ENCODE data around the gene PARVA.

Gene PARVA

DNA sequence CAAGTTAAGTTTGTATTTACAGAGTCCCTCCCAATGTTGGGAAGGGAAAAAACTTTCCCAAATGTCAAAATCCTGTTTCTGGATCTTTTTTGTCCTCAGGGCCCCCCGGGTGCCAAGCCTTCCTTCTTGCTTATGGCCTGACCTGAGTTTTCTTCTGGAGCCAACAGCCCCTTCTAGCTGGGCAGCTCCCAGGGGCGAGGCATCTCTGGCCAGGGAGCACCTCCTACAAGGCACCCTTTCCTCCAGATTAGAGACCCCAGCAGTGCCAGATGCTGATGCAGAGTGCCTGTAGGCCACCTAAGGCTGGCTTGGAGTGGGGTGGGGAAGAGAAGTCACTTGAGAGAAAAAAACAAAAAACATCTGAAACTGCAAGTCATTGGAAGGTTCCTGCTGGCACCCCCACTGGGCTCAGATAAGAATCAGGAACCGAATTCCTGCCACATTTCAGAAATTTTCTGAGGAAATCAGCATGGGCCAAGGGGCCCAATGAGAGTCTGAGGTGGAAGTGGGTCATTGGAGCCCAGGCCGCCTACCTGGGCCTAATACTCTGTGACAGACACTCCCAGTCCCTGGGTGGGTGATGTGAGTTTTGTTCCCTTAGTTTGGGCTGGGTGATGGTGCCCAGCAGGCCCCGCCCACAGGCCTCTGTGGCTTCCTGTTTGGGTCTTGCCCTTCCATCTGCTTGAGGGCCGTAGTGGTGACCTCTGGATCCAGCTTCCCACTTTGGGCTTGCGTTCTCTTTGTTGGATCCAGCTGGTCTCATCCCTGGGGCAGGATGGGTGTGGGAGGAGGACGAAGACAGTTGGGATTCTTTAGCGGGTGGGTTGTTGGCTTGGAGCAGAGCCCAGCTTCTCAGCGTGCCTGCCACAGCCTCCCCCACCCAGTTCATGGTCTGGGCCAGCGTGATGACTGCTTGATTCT lies 40.6 kb downstream of the PARVA start:
- DNase-seq (ENCODE audit: low read depth): no peak
- no peak overlapping the region for H3K4me3 ChIP-seq (ENCODE audit: low read depth, low read length)
- TF ChIP-seq, protein P1, sequence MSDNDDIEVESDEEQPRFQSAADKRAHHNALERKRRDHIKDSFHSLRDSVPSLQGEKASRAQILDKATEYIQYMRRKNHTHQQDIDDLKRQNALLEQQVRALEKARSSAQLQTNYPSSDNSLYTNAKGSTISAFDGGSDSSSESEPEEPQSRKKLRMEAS (IDR thresholded peaks at IDR 0.05; ENCODE audit: low read depth, low read length): no peak
- TF ChIP-seq MYC (IDR thresholded peaks at IDR 0.05; ENCODE audit: low read depth, low read length): no peak
- TF ChIP-seq, protein P2, sequence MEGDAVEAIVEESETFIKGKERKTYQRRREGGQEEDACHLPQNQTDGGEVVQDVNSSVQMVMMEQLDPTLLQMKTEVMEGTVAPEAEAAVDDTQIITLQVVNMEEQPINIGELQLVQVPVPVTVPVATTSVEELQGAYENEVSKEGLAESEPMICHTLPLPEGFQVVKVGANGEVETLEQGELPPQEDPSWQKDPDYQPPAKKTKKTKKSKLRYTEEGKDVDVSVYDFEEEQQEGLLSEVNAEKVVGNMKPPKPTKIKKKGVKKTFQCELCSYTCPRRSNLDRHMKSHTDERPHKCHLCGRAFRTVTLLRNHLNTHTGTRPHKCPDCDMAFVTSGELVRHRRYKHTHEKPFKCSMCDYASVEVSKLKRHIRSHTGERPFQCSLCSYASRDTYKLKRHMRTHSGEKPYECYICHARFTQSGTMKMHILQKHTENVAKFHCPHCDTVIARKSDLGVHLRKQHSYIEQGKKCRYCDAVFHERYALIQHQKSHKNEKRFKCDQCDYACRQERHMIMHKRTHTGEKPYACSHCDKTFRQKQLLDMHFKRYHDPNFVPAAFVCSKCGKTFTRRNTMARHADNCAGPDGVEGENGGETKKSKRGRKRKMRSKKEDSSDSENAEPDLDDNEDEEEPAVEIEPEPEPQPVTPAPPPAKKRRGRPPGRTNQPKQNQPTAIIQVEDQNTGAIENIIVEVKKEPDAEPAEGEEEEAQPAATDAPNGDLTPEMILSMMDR (IDR thresholded peaks at IDR 0.05; ENCODE audit: low read depth, low read length): no peak
- TF ChIP-seq POLR2A (IDR thresholded peaks at IDR 0.05; ENCODE audit: extremely low read depth, insufficient read length): no peak

DNA sequence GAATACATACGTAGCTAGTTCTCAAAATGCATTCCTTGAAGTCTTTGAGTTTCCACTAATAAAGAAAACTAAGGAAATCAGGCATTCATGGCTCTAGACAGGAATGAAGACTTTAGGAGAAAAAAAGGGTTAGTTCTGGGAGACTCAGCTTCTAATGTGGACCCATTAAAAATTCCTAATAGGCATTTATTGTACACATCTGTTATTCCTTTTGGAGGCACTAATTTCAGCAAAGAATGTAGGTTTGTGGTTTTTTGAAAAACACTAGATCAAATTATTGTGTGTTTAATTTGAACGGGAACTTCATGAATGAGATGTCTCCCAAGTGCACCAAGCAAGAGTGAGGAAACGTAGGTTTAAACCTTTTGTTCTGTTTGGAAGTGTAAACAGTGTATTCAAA lies 42.7 kb downstream of the PARVA start:
- DNase-seq (ENCODE audit: low read depth): no peak
- no peak overlapping the region for H3K4me3 ChIP-seq (ENCODE audit: low read depth, low read length)
- TF ChIP-seq, protein P1 (IDR thresholded peaks at IDR 0.05; ENCODE audit: low read depth, low read length): no peak
- no peak for TF ChIP-seq MYC (IDR thresholded peaks at IDR 0.05; ENCODE audit: low read depth, low read length)
- TF ChIP-seq, protein P2 (IDR thresholded peaks at IDR 0.05; ENCODE audit: low read depth, low read length): no peak
- no peak for TF ChIP-seq POLR2A (IDR thresholded peaks at IDR 0.05; ENCODE audit: extremely low read depth, insufficient read length)

DNA sequence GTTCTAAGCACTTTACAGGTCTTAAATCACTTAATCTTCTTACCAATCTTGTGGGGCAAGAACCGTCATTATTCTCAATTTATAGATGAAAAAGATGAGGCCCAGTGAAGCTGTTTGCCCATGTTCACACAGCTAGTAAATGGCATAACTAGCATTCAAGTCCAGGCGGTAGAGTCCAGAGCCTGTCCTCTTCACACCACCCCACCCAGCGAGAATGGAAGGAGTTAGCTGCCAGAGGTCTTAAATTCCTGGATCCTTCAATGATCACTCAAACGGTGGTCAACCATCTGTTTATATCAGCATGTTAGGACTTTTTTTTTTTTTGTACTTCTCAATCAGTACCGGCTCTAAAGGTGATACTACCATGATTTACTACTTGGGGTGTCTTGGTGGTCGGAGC lies 43.3 kb downstream of the PARVA start:
- DNase-seq (ENCODE audit: low read depth): no peak
- H3K4me3 ChIP-seq (ENCODE audit: low read depth, low read length): no peak overlapping the region
- TF ChIP-seq, protein P1 (IDR thresholded peaks at IDR 0.05; ENCODE audit: low read depth, low read length): no peak
- TF ChIP-seq, protein P2 (IDR thresholded peaks at IDR 0.05; ENCODE audit: low read depth, low read length): no peak
- TF ChIP-seq MYC (IDR thresholded peaks at IDR 0.05; ENCODE audit: low read depth, low read length) (no peak), POLR2A (IDR thresholded peaks at IDR 0.05; ENCODE audit: extremely low read depth, insufficient read length) (no peak)

DNA sequence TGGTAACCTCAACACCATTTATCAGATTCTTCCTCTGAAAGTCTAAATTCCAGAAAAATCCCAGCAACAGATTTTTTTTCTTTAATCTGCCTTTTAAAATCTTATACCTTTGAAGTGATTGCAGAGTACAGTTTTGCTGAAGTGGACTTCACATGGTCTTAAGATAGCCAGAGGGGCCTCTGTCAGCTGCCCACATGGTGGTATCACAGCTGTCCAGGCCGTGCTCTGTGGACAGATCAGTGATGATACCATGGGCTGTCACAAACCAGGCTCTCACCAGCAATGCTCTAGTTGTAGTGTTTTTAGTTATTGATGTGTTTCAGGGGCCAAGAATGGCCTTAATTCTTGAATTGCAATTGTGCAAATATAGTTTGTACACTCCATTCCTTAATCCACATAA lies 44.0 kb downstream of the PARVA start:
- DNase-seq (ENCODE audit: low read depth): no peak
- TF ChIP-seq, protein P1 (IDR thresholded peaks at IDR 0.05; ENCODE audit: low read depth, low read length): no peak
- TF ChIP-seq, protein P2 (IDR thresholded peaks at IDR 0.05; ENCODE audit: low read depth, low read length): no peak
- TF ChIP-seq POLR2A (IDR thresholded peaks at IDR 0.05; ENCODE audit: extremely low read depth, insufficient read length) (no peak), MYC (IDR thresholded peaks at IDR 0.05; ENCODE audit: low read depth, low read length) (no peak)
- no peak overlapping the region for H3K4me3 ChIP-seq (ENCODE audit: low read depth, low read length)

DNA sequence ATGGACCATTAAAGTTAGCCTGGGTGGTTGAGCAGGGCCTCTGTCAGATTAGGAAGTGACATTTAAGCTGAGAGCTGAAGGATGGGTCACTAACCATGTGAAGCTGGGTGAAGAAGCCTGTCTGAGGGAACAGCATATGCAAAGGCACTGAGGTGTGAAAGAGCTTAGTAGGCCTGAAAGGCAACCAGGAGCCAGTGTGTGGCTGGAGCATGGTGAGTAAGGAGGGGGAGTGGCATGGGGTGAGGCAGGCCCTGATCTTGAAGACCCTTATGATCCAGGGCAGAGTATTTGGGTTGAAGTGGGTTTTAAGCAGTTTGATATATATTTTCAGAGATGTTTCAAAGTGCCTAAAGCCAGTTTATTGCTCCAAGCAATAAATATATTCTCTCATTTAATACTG lies 48.8 kb downstream of the PARVA start:
- no peak overlapping the region for H3K4me3 ChIP-seq (ENCODE audit: low read depth, low read length)
- no peak for TF ChIP-seq POLR2A (IDR thresholded peaks at IDR 0.05; ENCODE audit: extremely low read depth, insufficient read length)
- TF ChIP-seq, protein P1 (IDR thresholded peaks at IDR 0.05; ENCODE audit: low read depth, low read length): no peak
- TF ChIP-seq, protein P2 (IDR thresholded peaks at IDR 0.05; ENCODE audit: low read depth, low read length): no peak
- TF ChIP-seq MYC (IDR thresholded peaks at IDR 0.05; ENCODE audit: low read depth, low read length): no peak
- no peak for DNase-seq (ENCODE audit: low read depth)
